GM19099 (cell line): ENCODE results near the gene SF3B6.

ENCODE experiments used
- POLR2A ChIP-seq: IDR thresholded peaks from 3 replicates; pipeline ENCODE4 v1.6.1; 2011; ENCODE audit warnings: low read depth; ENCODE audit not compliant: insufficient read length; ENCODE audit errors: extremely low read depth

Gene SF3B6, protein sequence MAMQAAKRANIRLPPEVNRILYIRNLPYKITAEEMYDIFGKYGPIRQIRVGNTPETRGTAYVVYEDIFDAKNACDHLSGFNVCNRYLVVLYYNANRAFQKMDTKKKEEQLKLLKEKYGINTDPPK

GRCh38 chr2:24075915-24076848 lies at the start of gene SF3B6:
Gene SF3B6 (minus strand): TSS chr2:24076326. CDS start chr2:24076229, 97 bp downstream.
- peak; percentile 88 for TF ChIP-seq POLR2A

GRCh38 chr2:24123922-24124580 lies 47.9 kb upstream of the SF3B6 start:
- TF ChIP-seq POLR2A: no peak

- TF ChIP-seq POLR2A: peak; percentile 89
Measured at GRCh38 chr2:24123195-24123921, 47.2 kb upstream of the SF3B6 start, which contains the start of the genes FAM228B and PFN4. Gene FAM228B (plus strand): TSS chr2:24123469. CDS start chr2:24124362, 893 bp downstream. Gene PFN4 (minus strand): TSS chr2:24123334. CDS start chr2:24122535, 799 bp downstream.

DNA sequence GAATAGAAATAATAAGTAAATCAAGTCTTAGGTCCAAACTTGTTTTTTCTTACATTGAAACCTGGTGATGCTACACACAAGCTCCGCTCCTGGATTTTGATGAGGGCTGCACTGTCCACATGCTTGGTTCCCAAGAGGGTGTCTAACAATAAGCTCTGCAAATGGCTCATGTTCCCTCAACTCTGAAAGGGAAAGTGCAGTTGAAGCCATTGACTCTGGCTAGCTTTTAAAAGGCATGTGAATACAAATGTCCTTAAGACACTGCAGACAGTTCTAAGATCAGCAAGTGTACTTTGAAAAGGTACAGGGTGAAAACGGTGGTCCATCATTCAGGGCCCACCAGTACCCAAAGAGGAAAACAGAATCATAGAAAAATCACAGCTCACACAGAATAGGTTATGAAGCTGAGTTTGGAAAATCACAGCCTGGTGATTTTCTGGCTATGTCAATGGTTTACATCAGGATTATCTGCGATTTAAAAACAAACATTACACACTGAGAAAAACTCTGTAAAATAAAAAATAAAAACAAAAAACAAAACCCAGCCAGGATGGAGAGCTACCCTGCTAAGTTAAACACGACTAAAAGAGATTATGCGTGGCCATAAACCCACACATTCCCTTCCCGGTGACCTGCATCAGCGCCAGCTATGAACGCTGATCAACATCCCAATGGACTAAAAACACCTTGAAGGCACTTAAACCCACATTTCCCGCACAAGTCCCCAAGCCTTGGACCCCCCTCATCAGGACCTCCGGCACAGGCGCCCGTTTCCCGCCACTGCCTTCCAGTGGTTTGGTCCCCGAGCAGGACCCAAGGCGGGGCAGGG lies 46.5 kb upstream of the SF3B6 start:
- TF ChIP-seq POLR2A: no peak

DNA sequence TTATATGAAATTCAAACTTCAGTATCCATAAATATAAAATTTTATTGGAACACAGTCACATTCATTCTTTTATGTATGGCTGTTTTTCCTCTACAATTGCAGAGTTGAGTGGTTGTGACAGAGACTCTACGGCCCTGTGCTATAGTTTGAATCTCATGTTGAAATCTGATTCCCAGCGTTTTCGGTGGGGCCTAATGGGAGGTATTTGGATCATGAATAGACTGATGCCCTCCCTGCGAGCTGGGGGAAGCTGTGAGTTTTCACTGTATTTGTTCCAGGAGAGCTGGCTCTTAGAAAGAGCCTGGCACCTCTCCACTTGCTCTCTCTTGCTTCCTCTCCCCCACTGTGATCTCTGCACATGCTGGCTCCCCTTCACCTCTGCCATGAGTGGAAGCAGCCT lies 45.3 kb upstream of the SF3B6 start:
- no peak for TF ChIP-seq POLR2A

DNA sequence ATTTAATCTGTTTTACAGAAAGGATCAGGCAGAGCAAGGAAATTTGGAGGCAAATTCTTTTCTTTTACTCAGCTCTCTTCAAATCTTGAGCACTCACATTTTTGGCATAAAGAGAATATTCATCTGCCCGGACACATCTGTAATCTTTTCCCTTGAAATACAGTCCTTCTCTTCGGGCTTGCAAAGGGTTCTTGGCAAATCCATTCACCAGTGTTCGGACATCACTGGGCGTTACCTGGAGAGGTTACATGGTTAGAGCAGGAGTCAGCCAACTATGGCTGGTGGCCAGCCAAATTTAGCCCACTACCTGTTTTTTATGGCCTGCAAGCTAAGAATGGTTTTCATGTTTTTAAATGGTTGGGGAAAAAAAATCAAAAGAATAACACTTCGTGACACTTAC lies 44.9 kb upstream of the SF3B6 start:
- TF ChIP-seq POLR2A: no peak

- TF ChIP-seq POLR2A: no peak
Measured at GRCh38 chr2:24117902-24118301, 41.8 kb upstream of the SF3B6 start.

GRCh38 chr2:24115057-24115456 lies 38.9 kb upstream of the SF3B6 start:
- TF ChIP-seq POLR2A: no peak

- TF ChIP-seq POLR2A: no peak
Measured at GRCh38 chr2:24111407-24111901, 35.3 kb upstream of the SF3B6 start.

GRCh38 chr2:24110660-24111303 lies 34.7 kb upstream of the SF3B6 start:
- TF ChIP-seq POLR2A: no peak

- TF ChIP-seq POLR2A: no peak
Measured at GRCh38 chr2:24107336-24107735, 31.2 kb upstream of the SF3B6 start.

- TF ChIP-seq POLR2A: no peak
Measured at GRCh38 chr2:24106786-24107185, 30.7 kb upstream of the SF3B6 start.

DNA sequence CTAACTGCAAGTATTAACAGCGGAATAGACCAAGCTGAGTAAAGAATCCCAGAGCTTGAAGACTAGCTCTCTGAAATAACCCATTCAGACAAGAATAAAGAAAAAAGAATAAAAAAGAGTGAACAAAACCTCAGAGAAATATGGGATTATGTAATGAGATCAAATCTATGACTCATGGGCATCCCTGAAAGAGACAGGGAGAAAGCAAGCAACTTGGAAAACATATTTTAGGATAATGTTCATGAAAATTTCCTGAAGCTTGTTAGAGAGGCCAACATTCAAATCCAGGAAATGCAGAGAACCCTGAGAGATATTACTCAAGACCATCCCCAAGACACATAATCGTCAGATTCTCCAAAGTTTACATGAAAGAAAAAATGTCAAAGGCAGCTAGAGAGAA lies 29.7 kb upstream of the SF3B6 start:
- TF ChIP-seq POLR2A: no peak
